NB4 (cell line): ENCODE measurements around the gene NRXN3.

ENCODE experiments used
- CTCF ChIP-seq: IDR thresholded peaks from one replicate; pipeline ENCODE4 v1.5.1; 2012; ENCODE audit warnings: low read depth, low read length
- MYC ChIP-seq: IDR thresholded peaks from 2 replicates; pipeline ENCODE4 v1.6.1; 2011; ENCODE audit warnings: low read depth, low read length
- POLR2A ChIP-seq: IDR thresholded peaks from 2 replicates; pipeline ENCODE4 v1.6.1; 2011; ENCODE audit warnings: mild to moderate bottlenecking; ENCODE audit not compliant: insufficient read length; ENCODE audit errors: extremely low read depth

- no peak for TF ChIP-seq POLR2A
- no peak for TF ChIP-seq CTCF
- no peak for TF ChIP-seq MYC
Measured at GRCh38 chr14:79861111-79861510, 1690.9 kb downstream of the NRXN3 start.
